ENCODE results near the gene RALGDS.
"Not testable (repeated sequence)": the region's sequence is repeated elsewhere in the genome, so short reads cannot be mapped to it uniquely, and the experiment has no call there.

GRCh38 chr9:133062569-133062968 is 58.5 kb downstream of the RALGDS start:
- not testable (repeated sequence) for TF ChIP-seq POLR2A (IDR thresholded peaks at IDR 0.05); CTCF (IDR thresholded peaks at IDR 0.05 in 4 of 5, conservative IDR thresholded peaks at IDR 0.05 in 1 of 5)

Data from gastrocnemius medialis (tissue), 4 donors.